D341Med (cell line): Measurements from ENCODE around the gene MBD2.

Experiments
- DNase-seq: peaks from one replicate; pipeline ENCODE4 v3.0.0; 2012; ENCODE audit warnings: low spot score

The MBD2 gene

DNA sequence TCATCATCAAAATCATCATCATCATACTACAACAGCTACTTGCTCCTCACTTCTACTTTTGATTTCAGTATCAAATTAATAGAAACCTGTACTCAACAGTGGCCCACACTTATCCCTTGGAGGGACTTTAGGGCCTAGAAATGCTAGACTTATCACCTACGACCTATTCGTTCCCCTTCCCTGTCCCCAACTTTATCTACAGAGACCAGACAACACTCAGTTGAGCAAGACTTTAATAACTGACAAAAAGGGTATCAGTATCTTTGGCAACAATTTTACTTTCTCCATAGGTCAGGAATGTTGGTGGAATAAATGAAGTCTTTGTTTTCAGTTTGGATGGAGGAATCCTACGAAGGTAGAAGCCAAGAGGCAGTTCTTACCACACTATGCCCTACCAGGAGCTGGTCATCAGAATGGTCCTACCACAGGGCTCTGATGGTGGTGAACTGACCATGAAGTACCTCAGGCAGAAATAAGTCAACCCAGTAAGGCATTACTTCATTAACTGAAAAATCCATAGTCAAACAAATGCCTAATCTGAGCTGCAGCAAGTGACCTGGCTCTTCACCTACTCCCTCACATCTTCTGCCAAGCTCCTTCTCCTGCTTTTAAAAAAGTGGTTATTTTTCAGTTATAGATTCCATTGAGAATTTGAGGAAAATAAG, 26.6 kb downstream of the MBD2 start:
- no peak for DNase-seq

DNA sequence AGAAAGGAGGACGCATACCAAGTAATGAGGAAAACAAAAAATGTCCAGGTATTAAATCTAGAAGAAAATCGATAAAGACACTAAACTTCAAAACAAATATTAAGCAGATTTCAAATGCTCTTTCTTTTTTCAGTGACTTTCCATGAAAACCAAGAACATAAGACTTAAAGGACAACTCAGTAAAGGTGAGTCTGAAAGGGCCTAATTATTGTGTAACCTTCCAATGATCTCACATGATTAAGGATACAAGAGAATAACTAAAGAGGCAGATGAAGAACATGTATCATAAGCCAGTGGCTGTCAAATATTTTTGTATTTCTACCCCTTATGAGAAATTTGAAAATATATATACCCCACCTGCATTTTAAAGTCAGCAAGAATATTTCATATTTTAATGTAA, 30.7 kb downstream of the MBD2 start:
- no peak for DNase-seq

DNA sequence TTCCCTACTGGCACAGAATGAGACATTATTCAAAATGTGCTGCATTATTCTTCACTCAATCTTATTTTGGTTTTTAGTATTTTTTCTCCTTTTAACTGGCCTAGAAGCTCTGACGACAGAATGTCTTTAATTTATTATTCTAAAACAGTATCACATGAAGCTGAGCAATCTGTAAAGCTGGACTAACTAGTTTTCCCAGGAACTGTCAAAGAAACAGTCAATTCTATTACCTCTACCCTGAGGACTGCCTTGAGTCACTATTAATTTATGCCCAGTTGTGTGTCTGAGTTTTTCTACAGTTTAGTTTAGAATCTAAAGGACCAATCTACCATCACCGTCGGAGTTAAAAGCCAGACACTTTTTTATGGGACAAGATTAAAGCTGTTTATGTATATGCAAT, 31.6 kb downstream of the MBD2 start:
- no peak for DNase-seq

DNA sequence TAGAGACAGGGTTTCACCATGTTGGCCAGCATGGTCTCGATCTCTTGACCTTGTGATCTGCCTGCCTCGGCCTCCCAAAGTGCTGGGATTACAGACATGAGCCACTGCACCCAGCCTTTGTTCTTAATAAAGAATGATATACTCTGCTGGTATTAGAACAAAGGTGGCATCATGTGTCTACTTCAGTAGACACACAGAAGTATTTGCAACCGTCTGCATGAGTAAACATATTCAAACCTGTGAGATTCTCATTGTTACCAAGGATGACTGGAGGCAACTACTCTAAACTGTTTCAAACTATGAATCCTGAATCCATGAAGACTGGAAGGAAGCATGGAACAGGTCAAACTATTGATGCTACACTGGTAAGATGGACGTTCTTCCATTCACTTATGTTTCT, 32.1 kb downstream of the MBD2 start:
- DNase-seq: no peak

DNA sequence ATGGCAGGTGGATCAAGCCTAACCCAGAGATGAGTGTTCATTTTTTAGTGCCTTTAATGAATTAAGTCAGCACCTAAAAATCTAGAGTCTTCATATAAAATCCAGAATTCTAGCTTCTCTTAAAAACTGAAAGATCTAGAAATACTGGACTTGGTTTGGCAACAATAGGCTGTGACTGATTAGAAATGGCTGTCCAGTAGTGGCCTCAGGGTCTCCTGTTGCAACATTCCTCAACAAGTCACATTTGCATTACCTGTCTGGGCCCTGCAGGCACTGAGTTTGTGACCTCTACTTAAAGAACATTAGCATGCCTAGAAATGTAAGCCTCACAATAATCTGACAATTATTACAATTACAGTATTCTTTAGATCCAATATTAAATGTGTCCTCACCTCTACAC, 33.1 kb downstream of the MBD2 start:
- no peak for DNase-seq

DNA sequence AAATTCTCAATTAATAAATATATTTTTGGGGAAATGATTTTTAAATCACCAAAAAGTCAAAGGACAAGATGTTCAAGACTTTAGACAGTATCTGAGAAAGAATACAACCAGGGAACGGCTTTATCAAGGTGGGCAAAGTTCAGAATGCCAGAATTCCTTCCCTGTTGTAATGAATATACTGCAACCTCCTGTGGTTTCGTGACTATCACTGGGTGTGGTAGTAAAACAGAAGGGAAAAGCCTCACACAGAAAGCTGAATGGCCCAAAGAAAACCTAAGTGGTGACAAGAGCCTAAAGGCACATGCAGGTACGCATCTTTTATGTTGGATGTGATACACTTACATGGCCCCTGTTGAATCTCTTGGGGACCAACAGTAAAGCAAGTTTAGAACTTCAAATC, 37.1 kb downstream of the MBD2 start:
- no peak for DNase-seq

DNA sequence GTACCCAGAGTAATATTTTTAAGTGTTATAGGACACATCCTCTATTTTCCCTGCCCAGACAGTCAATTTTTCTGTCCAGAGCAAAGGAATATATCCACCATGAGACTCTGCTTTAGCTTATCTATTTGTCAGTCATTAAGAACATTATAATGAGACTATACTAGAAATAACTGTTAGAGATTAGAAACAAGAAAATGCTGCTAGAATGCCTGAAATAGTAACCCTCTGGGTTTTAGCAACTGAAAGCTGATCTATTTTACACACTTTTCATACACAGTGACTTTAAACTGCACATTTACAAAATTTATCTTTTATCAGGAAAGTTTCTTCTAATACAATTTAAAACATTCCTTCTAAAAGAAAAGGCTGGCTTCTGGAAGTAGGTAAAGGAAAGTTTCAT, 39.6 kb downstream of the MBD2 start:
- no peak for DNase-seq

DNA sequence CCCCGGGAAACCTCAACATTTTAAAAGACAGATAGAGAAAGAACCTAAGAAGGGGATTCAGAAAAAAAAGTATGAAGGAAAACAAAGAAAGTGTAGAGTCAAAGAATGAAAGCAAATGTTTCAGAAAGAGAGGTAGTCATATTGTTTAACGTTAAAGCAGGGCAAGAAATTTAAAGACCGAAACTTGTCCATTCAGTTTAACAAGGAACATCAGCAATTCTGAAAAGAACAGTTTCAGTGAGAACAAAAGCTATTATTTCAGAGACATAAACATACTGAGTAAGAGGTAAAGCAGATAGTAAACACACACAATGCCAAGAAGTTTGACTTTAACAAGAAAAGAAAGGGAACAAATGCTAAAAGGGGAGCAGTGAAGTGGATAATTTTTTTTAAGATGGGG, 41.1 kb downstream of the MBD2 start:
- DNase-seq: no peak

DNA sequence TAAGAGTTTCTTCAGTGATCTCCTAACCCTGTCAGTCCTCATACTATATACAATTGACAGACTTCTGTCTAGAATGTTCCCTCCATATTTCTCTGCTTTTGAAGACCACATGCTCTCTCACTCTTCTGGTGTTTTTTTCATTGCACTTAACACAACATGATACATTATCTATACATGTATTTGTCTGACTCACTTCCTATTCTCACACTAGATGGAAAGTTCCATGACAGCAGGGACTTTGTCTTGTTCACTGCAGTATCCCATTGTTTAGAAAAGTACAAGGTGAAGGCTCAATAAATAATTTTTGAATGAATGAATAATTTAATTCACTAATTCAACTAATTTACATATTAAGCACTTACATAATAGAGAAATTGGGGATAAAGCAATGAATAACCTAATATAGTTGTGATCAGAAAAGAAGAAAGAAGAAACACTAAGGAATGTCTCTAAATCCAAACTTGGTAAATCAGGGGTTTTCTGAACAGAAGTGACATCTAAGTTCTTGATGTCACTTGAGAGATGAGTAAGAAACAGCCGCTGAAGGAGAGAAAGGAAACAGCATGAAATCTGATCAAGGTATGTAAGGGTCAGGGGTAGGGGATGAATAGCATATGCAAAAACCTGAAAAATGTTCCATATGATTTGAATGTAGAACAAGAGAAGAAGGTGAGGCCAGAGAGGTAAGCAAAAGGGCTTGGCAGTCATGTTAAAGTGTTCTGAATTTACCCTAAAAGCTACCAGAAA, 42.4 kb downstream of the MBD2 start:
- DNase-seq: no peak

DNA sequence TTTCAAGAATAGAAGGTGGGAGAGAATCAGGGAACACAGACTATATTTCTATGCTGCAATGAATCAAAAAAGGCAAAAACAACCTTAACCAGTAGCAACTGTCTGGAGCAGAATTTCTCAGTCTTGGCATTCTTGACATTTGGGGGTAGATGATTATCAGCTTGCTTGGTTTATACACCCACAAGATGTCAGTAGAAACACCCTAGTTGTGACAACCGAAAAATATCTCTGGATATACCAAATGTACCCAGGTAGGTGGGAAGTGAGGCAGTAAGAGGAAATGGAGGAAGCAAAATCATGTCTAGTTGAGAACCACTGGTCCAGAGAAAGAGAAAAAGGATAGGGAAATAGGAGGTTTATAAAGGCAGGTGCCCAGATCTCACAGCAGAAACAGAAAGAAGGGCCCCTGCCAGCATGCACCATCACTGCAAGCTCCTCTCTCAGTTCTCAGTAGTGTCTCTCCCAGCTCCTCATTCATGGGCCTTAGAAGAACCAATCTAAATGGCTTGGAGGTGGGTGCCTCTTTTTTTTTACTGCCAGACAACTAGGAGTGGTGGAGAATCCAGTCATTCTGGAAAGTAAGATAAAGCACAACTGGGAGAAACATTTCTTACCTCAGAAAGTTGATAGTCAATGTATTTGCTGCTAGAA, 50.4 kb downstream of the MBD2 start:
- DNase-seq: no peak

DNA sequence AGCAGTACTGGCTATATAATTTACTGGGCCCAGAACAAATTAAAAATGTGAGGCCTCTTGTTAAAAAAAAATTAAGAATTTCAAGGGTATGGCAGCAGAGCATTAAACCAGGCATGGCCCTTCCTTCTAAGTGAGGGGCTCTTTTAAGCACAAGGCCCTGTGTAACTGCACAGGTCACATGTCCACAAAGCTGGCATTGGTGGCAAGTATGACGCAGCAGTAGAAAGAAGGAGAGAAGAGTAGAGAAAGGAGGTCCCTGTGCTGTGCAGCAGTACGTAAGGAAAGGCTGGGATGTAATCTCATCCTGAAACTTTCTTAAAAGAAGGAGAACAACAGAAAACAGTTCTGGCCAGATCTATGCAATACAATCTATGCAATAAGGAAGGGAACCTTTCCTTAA, 51.2 kb downstream of the MBD2 start:
- no peak for DNase-seq

DNA sequence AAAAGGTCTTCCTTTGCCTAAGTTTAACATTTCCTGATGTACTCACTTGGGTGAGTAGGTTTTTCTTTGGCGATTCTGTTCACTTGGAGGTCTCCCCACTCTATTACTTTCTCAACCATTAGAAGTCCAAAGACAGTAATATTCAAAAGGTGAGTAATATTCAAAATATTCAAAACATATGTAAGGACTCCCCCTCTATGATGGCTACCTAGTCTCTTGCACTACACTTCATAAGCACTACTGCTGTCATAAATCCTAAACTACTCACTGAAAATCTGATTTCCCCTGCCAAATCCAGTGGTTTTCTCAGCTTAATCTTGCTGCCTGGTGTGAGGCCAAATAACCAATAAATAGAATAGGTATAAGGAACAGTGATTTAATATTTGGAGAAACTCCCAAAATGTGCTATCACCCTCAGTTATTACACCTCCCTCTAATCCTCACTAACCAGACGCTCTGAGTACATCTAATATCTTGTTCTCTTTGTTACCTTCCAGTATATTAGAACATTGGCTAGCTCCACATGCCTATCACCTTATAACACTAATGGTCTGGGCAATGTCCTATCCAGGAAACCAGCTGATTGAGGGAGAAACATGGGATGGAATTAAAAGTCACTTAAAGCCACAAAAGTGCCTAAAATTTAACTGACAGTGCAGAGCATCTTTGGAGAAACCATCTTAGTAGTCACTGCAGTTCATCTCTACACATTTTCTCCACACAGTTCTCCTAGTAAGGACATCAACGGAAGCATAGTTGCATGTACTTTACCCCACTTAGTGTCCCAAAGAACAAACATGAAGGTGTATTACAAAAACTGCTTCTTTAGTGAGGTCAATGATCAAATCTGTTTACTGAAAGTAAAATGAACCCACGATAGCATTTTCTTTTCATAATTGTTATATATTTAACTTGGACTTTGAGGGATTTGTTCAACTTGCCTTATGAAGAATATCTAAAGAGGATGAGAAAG, 54.8 kb downstream of the MBD2 start:
- no peak for DNase-seq

DNA sequence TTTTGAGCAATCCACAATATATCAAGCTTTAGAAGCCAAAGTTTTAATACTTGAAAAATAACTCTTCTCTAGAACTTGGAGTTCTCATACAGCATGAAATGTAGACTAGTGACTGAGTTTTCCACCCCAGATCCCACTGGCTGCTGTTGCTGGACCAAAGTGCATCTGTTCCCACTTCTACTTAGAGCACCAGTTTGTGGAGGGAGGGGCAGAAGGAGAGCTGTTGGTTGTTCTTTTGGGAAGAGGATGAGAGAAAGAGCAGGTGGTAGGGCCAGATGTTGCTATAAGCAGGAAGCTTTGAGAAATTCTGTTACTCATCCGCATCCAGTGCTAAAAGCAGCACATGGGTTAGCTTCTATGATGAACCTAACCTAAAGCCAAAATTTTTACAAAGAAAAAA, 59.0 kb downstream of the MBD2 start:
- DNase-seq: no peak

DNA sequence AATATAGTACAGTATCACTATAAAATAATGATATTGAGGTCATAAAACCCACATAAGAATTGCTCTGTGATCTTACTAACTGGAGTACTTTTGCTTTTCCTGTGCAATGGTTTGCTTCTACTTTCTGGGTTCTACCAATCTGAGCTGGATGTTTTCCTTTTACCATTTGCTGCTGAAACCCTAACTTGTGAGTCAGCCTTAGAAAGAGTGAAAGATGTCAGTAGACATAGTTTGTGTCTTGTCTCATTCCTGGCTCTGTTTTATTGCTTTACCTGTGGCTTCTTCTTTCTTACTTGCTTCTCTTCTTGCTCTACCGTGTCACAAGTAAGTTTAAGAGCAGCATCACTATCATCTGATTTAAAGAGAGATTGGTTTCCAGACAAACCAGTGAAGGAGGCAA, 61.0 kb downstream of the MBD2 start:
- no peak for DNase-seq

DNA sequence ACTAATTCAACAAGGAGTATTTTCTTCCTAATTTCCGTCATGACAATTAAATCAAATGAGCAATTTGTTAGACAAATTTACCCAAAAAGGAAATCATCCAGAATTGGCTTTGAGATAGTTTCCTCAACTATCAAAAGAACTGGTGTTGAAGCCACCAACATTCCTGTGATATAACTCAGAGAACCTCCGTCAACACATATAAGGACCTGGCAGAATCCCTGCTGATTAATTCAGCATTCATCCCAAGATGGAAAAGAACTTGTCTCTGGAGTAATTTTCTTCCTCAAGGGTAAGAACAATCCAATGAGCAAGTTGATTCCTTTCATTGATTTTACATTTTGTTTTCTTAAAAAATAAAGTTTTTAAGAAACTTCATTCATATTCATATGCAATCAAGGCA, 62.0 kb downstream of the MBD2 start:
- DNase-seq: no peak

DNA sequence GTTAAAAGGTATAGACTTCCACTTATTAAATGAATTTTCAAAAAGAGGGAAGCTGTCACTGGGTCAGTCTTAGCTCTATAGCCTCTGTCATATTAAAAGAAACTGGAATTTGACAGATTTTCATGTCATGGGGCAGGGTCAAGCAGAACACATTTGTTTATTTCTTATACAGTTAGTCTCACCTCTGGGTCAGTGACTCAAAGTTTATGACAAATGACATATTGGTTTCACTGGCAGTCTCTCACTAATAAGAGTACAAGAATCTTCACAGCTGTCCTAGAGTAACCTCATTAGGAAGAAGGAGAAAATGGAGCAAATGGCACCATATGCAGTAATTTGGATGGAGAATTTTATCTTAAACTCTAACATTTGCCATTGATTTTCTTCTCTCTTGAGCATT, 63.2 kb downstream of the MBD2 start:
- no peak for DNase-seq

DNA sequence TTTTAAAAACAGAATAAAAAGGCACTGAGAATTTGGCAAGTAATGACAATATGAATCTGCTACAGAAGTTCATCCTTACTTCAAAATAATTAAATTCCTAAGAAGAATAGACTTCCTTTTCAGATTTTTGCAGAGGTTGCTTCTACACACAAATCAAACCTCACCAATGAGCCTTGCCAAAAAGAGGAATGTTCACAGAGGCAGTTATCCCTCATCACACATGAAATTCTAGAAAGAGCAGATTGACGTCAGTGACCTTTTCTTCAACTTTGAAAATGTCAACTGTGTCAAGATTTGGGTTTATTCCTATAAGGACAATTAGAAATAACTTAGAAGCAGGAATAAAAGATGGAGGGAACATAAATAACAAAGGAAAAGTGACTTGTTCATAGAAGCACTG, 64.6 kb downstream of the MBD2 start:
- DNase-seq: no peak

DNA sequence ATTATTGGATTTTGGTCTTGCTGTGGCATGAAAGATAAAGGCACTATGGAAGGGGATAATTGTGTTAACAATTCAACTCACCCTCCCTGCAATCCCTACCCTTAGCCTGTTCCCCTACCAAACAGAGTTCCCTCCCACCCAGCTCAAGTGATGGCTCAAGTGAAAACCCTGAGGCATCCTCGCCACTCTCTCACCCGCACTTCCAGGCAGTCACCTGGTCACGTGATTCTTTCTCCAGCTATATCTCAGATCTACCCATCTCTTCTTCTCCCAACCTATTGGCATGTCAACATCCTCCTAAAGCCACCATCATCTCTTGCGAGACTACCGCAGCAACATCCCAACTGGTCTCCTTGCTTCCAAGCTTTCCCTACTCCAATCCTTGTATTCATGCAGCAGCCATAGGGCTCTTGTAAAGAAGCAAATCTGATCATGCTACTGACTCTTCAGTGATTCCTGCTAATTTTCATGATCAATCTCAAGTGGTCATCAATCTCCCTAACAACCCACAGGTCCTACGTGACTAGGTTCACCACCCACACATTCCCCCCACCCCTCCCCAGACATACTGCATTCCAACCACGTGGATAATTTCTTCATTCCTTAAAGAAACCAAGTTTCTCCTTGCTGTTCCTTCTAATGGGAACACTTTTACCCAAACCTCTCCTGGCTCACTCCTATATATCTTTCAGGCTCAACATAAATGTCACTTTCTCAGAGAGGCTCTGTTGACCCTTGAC, 66.7 kb downstream of the MBD2 start:
- no peak for DNase-seq

DNA sequence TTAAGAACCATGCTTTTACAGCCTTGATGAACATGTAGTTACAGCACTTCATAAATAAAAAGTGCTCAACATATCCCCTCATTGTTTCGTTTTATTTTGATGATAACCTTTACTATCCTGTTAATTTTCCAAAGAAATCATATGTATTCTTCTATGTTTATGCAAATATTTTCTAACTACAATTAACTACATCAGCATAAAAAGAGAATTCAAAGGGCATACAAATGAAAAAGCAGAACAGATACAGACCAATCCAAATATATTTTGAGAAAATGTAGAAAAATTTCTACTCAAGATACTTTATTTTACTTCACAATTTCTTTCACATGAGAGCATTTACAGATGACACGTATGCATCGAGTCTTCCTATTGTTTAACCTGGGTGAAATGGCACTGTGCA, 69.1 kb downstream of the MBD2 start:
- no peak for DNase-seq

DNA sequence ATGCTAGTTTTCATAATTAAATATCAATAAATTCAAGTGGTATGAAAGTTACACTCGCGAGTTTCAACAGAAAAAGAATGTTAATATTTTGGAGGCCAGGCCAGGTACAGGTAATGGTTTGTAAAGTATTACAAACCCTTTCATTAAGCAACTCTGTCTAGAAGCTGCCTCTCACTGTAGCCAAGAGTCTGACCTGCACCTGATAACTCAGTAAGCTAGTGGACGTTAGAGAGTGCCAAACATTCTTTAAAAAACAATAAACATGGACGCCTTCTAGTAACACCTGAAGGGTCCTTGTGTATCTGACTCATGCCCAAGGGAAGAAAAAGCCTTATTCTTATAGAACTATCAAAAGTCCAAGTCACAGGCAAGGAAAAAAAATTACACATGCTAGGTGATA, 70.2 kb downstream of the MBD2 start:
- no peak for DNase-seq

DNA sequence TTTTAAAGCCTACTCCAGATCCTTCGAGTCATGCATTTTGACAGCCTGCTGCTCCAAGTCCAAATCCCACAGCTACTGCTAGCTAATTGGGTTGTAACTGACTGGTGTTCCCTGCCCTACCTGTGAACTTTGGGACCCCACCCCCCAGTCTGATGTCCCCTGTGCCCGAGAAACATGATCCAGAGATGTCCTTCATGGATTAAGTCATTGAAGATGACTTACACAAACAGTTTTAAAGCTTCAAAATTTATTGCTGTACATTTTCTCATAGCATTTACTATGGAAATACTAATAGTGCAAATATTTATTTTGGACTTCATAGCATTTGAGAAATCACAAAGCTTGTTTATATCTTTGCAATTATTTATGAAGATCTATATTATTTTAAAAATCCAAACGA, 73.1 kb downstream of the MBD2 start:
- no peak for DNase-seq

DNA sequence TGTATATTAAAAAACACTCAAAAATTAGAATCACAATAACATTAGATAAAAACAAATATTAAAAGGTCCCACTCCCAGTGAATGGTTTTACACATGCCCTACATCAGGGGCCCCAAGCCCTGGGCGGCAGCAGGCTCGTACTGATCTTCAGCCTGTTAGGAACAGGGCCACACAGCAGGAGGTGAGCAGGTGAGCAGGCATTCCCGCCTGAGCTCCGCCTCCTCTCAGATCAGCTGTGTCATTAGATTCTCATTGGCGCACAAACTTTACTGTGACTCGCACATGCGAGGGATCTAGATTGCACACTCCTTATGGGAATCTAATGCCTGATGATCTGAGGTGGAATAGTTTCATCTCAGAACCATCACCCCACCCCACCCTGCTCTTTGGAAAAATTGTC, 74.2 kb downstream of the MBD2 start:
- no peak for DNase-seq
